Testis (tissue), 2 donors: Measurements from ENCODE around the gene PAPPA2.
"Not testable (repeated sequence)": the region's sequence is repeated elsewhere in the genome, so short reads cannot be mapped to it uniquely, and the experiment has no call there.

ENCODE experiments used
- POLR2A ChIP-seq: fragments of 450-650 bp; IDR thresholded peaks from one replicate; pipeline ENCODE4 v1.6.1; 2017; ENCODE audit warnings: antibody characterized with exemption, mild to moderate bottlenecking, moderate library complexity
- TF ChIP-seq, protein P1 (sequence below), 3 experiments: fragments of 450-650 bp in 2 of 3; fragments of 200-600 bp in 1 of 3; sonication (generic) in 1 of 3; IDR thresholded peaks; one replicate each; pipeline ENCODE4 v1.5.1; 2016 to 2019; ENCODE audit warnings: antibody characterized with exemption in 3 of 3, mild to moderate bottlenecking in 2 of 3, moderate library complexity in 1 of 3

DNA sequence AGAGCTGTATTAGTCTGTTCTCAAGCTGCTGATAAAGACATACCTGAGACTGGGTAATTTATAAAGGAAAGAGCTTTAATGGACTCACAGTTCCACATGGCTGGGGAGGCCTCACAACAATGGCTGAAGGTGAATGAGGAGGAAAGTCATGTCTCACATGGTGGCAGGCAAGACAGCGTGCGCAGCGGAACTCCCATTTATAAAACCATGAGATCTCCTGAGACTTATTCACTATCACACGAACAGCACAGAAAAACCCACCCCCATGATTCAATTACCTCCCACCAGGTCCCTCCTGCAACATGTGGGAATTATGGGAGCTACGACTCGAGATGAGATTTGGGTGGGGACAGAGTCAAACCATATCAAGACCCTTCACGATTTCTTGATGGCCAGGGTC, 98.8 kb downstream of the PAPPA2 start:
- TF ChIP-seq, protein P1, sequence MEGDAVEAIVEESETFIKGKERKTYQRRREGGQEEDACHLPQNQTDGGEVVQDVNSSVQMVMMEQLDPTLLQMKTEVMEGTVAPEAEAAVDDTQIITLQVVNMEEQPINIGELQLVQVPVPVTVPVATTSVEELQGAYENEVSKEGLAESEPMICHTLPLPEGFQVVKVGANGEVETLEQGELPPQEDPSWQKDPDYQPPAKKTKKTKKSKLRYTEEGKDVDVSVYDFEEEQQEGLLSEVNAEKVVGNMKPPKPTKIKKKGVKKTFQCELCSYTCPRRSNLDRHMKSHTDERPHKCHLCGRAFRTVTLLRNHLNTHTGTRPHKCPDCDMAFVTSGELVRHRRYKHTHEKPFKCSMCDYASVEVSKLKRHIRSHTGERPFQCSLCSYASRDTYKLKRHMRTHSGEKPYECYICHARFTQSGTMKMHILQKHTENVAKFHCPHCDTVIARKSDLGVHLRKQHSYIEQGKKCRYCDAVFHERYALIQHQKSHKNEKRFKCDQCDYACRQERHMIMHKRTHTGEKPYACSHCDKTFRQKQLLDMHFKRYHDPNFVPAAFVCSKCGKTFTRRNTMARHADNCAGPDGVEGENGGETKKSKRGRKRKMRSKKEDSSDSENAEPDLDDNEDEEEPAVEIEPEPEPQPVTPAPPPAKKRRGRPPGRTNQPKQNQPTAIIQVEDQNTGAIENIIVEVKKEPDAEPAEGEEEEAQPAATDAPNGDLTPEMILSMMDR (IDR thresholded peaks at IDR 0.05): not testable (repeated sequence)
- not testable (repeated sequence) for TF ChIP-seq POLR2A
